Stimulated activated CD4-positive, alpha-beta T cell treated with anti-CD3 and anti-CD28 coated beads, Interleukin-2, amount 100 ng/mL, for 4 hours (primary cell): ENCODE measurements around the gene PNPO.
"Not testable (repeated sequence)": the region's sequence is repeated elsewhere in the genome, so short reads cannot be mapped to it uniquely, and the experiment has no call there.

Experiments used
- DNase-seq: peaks from one replicate; pipeline ENCODE4 v3.0.0-alpha.2; 2020; ENCODE audit warnings: low read depth

The PNPO gene

GRCh38 chr17:47975189-47975822 lies 33.9 kb downstream of the PNPO start:
- DNase-seq: no peak

- DNase-seq: no peak
Observed at GRCh38 chr17:47975823-47976205, 34.4 kb downstream of the PNPO start.

DNA sequence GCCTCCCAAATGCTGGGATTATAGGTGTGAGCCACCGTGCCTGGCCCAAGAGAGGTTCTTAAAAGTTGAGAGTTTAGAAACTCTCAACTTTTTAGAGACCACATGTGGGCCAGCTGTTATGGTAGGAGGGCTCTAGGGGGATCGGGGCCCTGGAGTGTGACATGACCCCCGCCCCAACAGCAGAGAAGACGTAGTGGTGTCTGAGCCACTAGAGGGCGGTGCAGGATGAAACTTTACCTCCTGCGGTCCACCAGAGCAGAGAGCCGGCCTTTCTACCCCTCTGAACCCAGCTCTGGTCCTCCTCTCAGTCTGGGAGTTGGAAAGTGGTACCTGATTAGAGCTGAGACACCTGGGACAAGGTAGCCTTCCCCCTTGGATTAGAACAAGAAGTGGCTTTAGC lies 37.0 kb downstream of the PNPO start:
- peak; percentile 24 for DNase-seq

GRCh38 chr17:47980541-47980940 lies 39.2 kb downstream of the PNPO start:
- no peak for DNase-seq

DNA sequence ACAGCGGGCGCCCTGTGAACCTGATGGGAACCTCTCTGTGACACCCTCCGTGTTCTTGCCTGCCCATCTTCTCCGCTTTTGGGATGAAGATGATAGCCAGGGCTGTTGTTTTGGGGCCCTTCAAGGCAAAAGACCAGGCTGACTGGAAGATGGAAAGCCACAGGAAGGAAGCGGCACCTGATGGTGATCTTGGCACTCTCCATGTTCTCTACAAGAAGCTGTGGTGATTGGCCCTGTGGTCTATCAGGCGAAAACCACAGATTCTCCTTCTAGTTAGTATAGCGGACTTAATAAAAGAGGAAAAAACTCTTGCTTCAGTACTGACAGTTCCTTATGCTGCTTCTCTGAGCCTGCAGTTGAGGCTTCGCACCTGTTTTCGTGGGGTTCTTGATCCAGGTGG lies 40.1 kb downstream of the PNPO start:
- DNase-seq: no peak

DNA sequence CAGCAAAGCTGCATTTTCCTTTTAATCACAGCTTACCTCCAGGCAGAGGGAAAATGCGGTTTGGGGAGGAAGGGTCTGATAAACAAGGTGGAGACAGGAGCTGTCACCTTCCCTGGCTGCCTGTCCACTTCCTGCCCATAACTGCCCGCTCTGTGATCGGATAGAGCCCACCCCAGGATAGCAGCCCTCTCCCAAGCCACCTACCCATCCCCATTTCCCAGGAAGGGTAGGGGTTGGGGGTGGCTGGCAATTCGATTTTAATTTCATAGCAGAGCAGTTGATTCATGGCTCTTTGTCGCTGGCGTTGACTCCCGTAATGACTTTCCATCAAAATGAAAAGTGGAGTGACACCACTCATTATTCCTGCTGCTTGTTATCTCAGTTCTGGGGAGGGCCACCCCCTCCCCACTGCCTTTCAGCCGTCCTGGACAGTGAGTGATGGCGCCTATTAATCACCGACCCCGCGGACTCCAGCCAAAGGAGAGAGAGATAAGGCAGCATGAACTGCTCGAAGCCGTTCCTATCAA lies 40.8 kb downstream of the PNPO start:
- DNase-seq: no peak

DNA sequence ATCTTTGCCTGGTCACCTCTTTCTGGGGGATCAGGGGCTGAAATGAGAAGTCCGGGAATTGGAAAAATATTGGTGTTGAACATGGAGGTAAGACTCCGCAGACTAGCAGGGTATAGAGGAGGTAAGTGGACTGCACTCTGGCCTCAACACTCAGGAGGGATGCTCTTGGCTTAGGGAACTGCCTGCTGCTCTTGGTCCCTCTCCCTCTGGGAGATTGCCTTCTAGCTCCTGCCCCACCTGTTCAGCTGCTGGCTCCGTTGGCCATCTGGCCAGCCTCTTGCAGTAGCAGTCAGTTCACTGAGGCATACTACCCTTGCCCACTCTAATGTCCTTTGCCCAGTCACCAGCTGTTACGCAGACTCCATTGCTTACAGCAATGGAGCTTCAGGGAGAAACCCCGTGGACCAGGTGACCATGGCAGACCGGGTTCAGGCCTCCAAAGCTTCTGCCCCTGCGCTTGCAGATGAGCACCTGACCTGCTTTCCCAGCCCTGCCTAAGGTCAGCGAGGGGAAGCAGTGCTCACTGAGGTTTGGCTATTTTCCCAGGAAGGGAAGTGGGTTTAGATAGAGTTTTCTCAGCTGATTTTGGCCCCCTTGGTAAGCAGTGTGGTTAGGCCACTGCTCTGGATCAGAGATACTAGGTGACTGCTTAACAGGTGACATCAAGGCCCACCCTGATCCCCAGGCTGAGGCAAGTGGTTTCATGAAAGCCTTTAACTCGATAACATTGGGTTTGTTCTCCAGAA lies 41.4 kb downstream of the PNPO start:
- DNase-seq: no peak

- DNase-seq: no peak
Observed at GRCh38 chr17:47983492-47984223, 42.3 kb downstream of the PNPO start.

GRCh38 chr17:47986520-47986919 lies 45.1 kb downstream of the PNPO start:
- DNase-seq: no peak

GRCh38 chr17:47987240-47987835 lies 46.0 kb downstream of the PNPO start:
- DNase-seq: no peak

DNA sequence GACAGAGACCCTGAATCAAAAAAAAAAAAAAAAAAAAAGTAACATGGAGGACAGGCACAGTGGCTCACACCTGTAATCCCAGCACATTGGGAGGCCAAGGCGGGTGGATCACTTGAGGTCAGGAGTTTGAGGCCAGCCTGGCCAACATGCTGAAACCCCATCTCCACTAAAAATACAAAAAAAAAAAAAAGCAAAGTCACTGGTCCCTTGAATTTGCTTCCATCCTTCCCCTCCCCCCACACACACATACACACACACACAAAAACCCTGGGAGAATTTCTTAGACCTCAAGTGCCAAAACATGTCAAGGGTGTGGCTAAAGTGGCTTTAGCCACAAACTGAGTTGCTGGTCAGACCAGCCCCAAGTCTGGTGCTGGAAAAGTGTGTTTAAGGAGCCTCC lies 47.1 kb downstream of the PNPO start:
- not testable (repeated sequence) for DNase-seq

GRCh38 chr17:47989159-47989558 lies 47.8 kb downstream of the PNPO start:
- DNase-seq: no peak

DNA sequence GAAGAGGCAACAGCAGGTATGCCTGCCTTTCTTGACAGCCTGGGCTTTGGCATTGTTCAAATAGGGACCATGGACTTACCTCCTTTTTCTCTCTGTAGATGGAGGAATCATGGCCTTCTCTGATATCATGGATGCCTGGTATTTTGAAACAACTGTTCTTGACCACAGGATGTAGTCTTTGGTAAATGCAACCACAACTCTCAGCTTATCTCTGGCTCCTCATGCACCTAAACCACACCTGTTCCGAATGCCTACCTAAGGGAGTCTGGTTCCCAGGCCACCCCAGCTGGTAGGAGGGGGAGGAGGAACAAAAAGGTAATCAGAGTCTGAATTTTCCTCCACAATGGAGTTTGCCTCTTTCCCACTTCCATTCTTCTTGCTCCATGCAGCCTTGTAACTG lies 48.3 kb downstream of the PNPO start:
- DNase-seq: no peak

DNA sequence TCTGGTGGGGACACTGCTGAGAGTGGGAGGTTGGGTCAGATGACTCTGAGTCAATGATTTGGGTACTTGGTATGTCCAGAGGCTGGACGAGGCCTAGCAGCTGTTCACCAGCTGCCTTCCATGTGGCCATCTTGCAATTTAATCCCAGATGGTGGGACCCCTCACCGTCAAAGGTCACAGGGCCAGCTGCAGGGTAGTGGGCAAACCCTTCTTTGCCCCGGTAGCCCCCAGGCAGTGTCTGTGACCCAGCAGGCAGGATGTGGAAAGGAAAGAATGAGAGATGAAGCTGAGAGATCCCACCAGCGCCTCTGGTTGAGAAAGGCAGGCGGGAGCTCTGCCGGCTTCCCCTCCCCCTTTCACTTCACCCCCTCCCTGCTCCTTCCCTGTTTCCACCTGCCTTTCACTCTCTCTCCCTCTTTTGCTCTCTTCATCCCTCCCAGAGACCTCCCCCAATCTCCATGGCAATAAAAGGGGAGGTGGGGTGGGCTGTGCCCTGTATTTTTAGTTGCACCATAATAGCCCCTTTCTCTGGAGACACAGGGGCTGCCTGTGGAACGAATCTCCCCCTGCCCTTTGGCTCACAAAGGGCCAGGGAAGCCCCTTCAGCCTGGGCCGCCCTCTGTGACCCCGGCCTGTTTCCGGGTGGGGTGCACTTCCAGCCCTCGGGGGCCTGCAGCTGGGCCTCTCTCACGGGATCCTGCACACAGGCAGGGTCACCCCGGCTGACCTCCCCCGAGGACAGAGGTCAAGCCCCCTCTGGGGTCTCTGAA lies 49.8 kb downstream of the PNPO start:
- DNase-seq: no peak

- DNase-seq: no peak
Observed at GRCh38 chr17:47992216-47992615, 50.8 kb downstream of the PNPO start.

DNA sequence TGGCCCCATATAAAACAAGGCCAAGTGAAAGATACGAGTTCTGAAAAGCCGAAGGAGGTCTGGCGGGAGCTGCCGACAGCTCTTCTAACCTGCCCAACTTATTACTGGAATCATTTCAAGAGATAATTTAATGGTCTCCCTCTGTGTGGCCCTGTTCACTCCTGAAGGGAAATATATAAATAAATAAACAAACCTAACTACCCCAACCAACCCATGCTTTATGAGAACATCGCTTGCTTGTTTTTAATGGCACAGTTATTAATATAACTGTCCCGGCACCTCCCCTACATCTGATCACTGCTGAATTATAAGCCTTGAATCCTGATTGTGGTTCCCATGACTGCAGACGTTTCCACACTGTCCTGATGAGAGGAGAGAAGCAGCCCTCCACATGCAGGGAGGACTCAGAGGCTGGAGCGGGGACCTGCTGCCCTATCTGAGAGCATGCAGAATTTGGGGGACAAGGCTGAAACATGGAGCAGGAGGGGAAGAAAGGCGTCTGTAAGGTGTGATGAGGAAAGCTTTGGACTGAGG lies 51.7 kb downstream of the PNPO start:
- no peak for DNase-seq

GRCh38 chr17:47993964-47994363 lies 52.6 kb downstream of the PNPO start:
- no peak for DNase-seq

DNA sequence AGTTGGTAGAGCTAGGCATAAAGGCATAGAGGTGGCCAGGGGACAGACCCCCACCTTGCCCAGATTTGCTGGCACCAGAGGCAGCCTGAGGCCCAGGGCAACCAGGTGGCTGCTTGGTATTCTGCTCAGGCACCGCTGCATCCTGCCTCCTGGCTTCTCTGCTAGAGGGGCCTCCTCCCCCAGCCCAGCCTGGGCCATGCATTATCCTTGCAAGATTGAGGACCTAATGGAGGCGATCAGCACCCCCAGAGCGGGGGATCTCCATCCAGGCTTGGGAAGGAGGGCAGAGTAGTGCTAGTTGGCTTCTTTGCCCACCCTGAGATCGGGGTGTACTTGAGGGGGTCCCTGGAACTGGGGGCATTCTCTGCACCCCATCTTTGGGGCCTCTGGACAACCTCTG lies 53.4 kb downstream of the PNPO start:
- DNase-seq: no peak

DNA sequence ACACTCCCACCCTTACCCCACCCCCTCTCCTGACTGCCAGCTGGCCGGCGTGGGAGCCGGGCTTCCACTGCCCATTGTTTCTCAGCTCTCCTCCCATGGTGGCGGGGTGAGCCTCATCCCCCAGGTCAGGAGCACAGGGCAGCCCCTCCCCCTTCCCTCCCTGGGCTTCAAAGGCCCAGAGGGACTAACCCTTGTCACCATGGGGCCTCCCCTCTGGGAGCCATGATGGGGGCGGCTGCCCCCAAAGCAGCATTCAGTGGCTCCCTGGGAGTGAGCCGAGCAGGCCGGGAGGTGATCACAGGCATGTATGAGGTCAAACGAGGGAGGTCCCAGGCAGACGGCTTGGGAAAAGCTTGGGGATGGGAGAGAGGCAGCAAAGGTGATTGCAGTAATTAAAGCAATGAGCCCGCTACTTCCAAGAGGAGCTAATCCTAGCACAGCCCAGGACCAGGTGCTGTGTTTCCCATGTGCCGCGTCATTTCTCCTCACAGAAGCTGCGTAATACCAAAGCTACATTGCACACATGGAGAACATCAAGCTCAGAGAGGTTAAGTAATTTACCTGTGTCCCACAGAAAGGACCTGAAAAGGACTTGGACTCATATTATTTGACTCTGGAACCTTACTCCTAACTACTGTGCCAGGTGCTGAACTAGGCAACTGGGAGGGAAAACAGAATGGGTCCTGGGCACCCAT lies 54.0 kb downstream of the PNPO start:
- DNase-seq: no peak

- DNase-seq: no peak
Observed at GRCh38 chr17:47996201-47996600, 54.8 kb downstream of the PNPO start.

- no peak for DNase-seq
Observed at GRCh38 chr17:47997586-47997985, 56.2 kb downstream of the PNPO start.
